ENCODE data around the gene MRM2. TPM values are rescaled to one million over a fixed set of nuclear protein-coding genes. Genes with fewer than 3 reads are reported as not detected.

MRM2 gene
- total and polyA plus RNA-seq, 8 donors, result 9.9 to 22.3 (median 17.9) TPM

- peaks cover 28 to 94% (median 90%) of the 10 kb centered on the region in 4 donors for H3K36me3 ChIP-seq
- intact Hi-C loops (cut with DNase I; ENCODE audit: low total_unique reads), result loop anchor here (10.0 kb wide), 1 partner anchor 121 kb away; no protein-coding TSS in a partner anchor
These were observed 16.2 kb downstream of the MRM2 start for GRCh38 chr7:2225830-2226229.

GRCh38 chr7:2225336-2225735, 16.7 kb downstream of the MRM2 start:
- intact Hi-C loops (cut with DNase I; ENCODE audit: low total_unique reads), result loop anchor here (10.0 kb wide), 1 partner anchor 121 kb away; no protein-coding TSS in a partner anchor
- TF ChIP-seq CTCF (IDR thresholded peaks at IDR 0.05), result no peak
- TF ChIP-seq POLR2AphosphoS5 (IDR thresholded peaks at IDR 0.05), result no peak
- no peak for TF ChIP-seq EP300 (IDR thresholded peaks at IDR 0.05)
- TF ChIP-seq POLR2A (IDR thresholded peaks at IDR 0.05), result no peak
- peaks cover 28 to 99% (median 95%) of the 10 kb centered on the region in 4 donors for H3K36me3 ChIP-seq
- H3K4me1 ChIP-seq, result peaks cover 0 to 8% (median 3%) of the 10 kb centered on the region in 4 donors
- DNase-seq, result no peak
- no peaks in the 10 kb centered on the region for H3K9me3 ChIP-seq
- H3K27ac ChIP-seq, result no peak overlapping the region
- H3K4me3 ChIP-seq, result no peak overlapping the region
- H3K27me3 ChIP-seq, result no peaks in the 10 kb centered on the region
- WGBS, 5 donors, result 83 to 90% (median 87%) methylated on average over 14 of the region's 14 CpGs

More at GRCh38 chr7:2225830-2226229, 16.2 kb downstream of the MRM2 start:
- H3K27me3 ChIP-seq, result no peaks in the 10 kb centered on the region
- TF ChIP-seq CTCF (IDR thresholded peaks at IDR 0.05) (no peak), POLR2A (IDR thresholded peaks at IDR 0.05) (no peak), POLR2AphosphoS5 (IDR thresholded peaks at IDR 0.05) (no peak), EP300 (IDR thresholded peaks at IDR 0.05) (no peak)
- peaks cover 0 to 13% (median 8%) of the 10 kb centered on the region in 4 donors for H3K4me1 ChIP-seq
- no peaks in the 10 kb centered on the region for H3K9me3 ChIP-seq
- WGBS, 5 donors, result 92 to 97% (median 96%) methylated on average over 12 to 13 of the region's 13 CpGs
- no peak overlapping the region for H3K27ac ChIP-seq
- no peak overlapping the region for H3K4me3 ChIP-seq
- DNase-seq, result no peak

GRCh38 chr7:2224934-2225333, 17.1 kb downstream of the MRM2 start:
- intact Hi-C loops (cut with DNase I; ENCODE audit: low total_unique reads), result loop anchor here (10.0 kb wide), 1 partner anchor 120 kb away; no protein-coding TSS in a partner anchor
- no peak overlapping the region for H3K27ac ChIP-seq
- WGBS, 5 donors, result 46 to 76% (median 51%) methylated on average over 4 of the region's 4 CpGs
- no peaks in the 10 kb centered on the region for H3K9me3 ChIP-seq
- H3K4me3 ChIP-seq, result no peak overlapping the region
- TF ChIP-seq CTCF (IDR thresholded peaks at IDR 0.05), result no peak
- TF ChIP-seq EP300 (IDR thresholded peaks at IDR 0.05), result no peak
- no peak for TF ChIP-seq POLR2AphosphoS5 (IDR thresholded peaks at IDR 0.05)
- no peak for TF ChIP-seq POLR2A (IDR thresholded peaks at IDR 0.05)
- no peak for DNase-seq
- peaks cover 0 to 4% (median 0%) of the 10 kb centered on the region in 4 donors for H3K4me1 ChIP-seq
- H3K27me3 ChIP-seq, result no peaks in the 10 kb centered on the region
- H3K36me3 ChIP-seq, result peaks cover 28 to 100% (median 99%) of the 10 kb centered on the region in 4 donors

- peaks cover 28 to 100% (median 98%) of the 10 kb centered on the region in 4 donors for H3K36me3 ChIP-seq
- no peaks in the 10 kb centered on the region for H3K4me1 ChIP-seq
- no peaks in the 10 kb centered on the region for H3K27me3 ChIP-seq
- intact Hi-C loops (cut with DNase I; ENCODE audit: low total_unique reads), result loop anchor here (10.0 kb wide), 1 partner anchor 120 kb away; no protein-coding TSS in a partner anchor
- no peaks in the 10 kb centered on the region for H3K9me3 ChIP-seq
- H3K27ac ChIP-seq, result no peak overlapping the region
- no peak overlapping the region for H3K4me3 ChIP-seq
- WGBS, 5 donors, result 89 to 93% (median 92%) methylated on average over 8 to 13 of the region's 13 CpGs
- DNase-seq, result no peak
- TF ChIP-seq EP300 (IDR thresholded peaks at IDR 0.05) (no peak), CTCF (IDR thresholded peaks at IDR 0.05) (no peak), POLR2AphosphoS5 (IDR thresholded peaks at IDR 0.05) (no peak), POLR2A (IDR thresholded peaks at IDR 0.05) (no peak)
These were observed 17.5 kb downstream of the MRM2 start for GRCh38 chr7:2224491-2224928.

Data from stomach (tissue), 9 donors.